GM12873 (cell line): Measurements from ENCODE around the gene PDZD2.

Source experiments
- TF ChIP-seq, protein P1 (sequence below): IDR thresholded peaks from 2 replicates; pipeline ENCODE4 v1.5.1; 2012; ENCODE audit warnings: low read depth, mild to moderate bottlenecking, moderate library complexity, low read length, control low read depth; ENCODE audit not compliant: insufficient read depth; ENCODE audit errors: missing control alignments

The PDZD2 gene

DNA sequence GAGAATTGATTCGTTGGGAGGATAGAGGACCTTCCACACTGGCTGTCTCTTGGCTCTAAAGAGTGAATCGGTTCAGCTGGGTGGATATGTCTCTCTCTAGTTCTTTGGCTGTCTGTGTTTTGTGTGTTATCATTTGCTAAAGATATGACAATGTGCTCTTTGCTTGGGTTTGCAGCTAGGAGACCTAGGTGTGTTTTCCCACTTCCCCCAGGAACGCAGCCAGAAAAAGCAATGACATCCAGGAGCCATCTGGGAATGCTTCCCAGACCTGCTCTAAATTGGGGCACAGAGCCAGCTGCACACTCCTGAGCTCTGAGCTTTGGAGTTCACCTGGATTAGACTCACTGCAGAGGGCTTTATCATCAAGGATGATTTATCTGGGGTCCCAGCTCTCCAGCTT, 12.8 kb upstream of the PDZD2 start:
- TF ChIP-seq, protein P1, sequence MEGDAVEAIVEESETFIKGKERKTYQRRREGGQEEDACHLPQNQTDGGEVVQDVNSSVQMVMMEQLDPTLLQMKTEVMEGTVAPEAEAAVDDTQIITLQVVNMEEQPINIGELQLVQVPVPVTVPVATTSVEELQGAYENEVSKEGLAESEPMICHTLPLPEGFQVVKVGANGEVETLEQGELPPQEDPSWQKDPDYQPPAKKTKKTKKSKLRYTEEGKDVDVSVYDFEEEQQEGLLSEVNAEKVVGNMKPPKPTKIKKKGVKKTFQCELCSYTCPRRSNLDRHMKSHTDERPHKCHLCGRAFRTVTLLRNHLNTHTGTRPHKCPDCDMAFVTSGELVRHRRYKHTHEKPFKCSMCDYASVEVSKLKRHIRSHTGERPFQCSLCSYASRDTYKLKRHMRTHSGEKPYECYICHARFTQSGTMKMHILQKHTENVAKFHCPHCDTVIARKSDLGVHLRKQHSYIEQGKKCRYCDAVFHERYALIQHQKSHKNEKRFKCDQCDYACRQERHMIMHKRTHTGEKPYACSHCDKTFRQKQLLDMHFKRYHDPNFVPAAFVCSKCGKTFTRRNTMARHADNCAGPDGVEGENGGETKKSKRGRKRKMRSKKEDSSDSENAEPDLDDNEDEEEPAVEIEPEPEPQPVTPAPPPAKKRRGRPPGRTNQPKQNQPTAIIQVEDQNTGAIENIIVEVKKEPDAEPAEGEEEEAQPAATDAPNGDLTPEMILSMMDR, result no peak

DNA sequence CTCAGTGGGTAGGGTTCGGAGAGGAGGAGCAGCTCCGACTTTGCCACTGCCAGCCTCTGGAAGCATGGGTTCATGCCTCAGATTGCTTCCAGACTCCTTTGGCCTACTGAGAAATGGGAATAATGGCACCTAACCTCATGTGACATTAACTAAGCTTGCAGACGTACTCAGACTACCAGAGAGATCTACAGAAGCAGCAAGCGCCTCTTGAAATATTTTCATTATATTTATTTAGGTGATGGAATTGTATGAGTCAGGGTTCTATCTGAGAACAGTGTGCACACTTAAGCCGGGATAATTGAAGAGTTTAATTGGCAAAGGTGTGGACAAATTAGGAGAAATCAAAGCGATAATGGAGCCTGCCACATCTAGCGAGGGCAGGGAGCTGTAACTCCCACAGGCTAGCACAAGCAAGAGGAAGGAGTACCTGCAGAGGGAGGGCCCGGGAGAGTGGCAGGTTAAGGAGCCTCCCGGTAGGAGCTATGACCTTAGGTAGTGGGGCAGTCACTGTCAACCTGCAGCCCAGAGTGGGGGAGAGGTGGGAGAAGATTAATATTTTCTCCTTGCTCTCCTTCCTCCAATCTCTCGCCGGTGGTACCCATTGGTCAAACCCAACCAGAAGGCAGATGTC, 12.2 kb upstream of the PDZD2 start:
- TF ChIP-seq, protein P1, result no peak

DNA sequence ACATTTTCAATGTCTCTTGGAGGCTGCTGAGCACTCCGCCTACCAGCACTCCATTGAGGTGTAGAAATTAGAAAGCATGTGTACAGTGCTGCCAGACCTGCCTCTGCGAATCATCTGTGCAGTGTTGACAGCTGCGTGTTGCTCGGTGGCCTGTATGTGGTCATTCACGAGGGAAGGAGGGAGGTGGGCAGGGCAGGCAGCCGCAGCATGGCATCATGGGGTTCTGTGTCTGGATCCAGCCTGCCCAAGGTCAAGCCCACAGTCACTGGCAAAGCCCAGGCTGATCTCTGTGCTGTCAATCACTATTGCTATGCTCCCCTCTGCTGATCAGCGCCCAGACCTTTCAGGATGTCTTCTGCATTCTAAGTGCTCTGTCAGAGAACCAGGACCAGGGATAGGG, 8.0 kb upstream of the PDZD2 start:
- TF ChIP-seq, protein P1, result no peak

DNA sequence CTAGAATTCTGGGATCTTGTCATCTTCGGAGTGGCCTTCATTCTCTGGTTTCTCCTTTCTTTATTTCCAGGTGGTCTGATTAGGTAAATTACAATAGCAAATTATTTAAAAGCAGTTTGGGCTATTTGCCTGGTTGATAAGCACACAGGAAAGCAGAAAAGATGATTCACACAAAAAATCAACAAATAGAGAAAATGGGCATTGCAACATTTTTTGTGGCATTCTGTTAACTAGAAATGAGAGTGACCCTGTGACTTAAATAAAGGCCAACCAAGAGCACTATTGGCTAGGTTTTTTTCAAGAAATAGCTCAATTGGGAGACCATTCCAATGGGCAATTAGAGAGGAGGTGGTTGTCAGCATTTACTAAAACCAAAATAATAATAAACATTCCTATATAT, 6.5 kb upstream of the PDZD2 start:
- TF ChIP-seq, protein P1, result no peak

DNA sequence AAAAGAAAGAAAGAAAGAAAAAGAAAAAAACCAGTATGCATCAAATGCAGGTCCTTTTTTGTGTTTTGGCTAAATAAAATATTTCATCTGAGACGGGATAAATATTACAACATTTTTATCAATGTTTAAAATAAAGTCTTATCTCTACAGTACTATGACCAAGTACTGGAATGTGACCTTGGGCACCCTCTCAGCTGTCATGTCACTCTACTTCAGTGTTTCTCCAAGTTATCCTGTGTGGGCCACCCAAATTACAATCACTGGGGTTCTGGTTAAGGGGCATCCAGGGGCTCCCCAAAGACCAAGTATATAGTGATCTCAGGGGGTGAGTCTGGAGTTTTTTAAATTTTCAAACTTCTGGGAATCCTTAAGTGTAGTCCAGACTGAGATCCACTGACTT, 3.5 kb upstream of the PDZD2 start:
- TF ChIP-seq, protein P1, result no peak

DNA sequence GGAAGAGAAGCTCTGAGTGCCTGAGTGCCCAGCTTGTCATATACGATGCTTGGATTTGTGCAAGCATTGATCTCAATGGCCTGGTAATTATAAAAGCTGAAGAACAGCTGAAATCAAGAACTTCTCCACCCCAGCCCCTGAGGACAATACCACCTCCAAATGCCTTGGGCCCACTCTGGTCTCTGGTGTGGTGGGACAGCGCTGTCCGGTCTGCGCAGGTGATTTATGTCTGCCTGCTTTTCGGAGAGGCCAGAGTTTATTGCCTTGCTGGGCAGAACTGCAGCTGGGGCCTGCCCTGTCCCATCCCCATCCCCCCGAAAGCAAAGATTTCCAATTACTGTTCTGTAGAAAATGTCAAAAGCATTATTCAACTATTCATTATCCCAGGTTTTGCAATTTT, 1.1 kb upstream of the PDZD2 start:
- TF ChIP-seq, protein P1, result no peak

DNA sequence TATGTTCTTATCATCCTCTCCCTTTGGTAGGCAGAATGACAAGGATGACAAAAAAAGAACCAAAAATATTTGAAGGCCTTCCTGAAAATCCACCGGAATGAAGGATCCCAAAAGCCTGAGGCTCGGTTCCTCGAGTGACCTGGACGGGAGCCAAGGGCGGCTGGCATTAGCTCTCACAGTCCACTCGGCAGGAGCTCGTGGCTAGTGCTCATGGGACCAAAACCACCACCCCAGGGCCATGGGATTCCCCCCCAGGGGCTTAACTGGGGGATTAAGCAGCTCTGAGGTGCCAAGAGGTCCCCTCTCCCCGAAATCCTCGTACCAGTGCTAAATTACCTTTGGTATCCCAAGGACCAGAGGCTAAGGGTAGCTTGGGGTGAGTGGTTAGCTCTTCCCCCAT, 586 bp upstream of the PDZD2 start:
- TF ChIP-seq, protein P1, result no peak
